HCT116 (cell line): ENCODE results near the gene ZBED2.

ENCODE experiments used
- POLR2A ChIP-seq: IDR thresholded peaks from 2 replicates; pipeline ENCODE4 v1.7.0; 2011; ENCODE audit warnings: borderline replicate concordance; ENCODE audit not compliant: insufficient read depth, insufficient read length; ENCODE audit errors: extremely low read depth
- SRF ChIP-seq: IDR thresholded peaks from 2 replicates; pipeline ENCODE4 v1.6.1; 2012; ENCODE audit warnings: low read depth
- YY1 ChIP-seq: IDR thresholded peaks from 2 replicates; pipeline ENCODE4 v1.6.1; 2011; ENCODE audit warnings: low read length, low read depth, moderate library complexity, mild to moderate bottlenecking; ENCODE audit not compliant: insufficient replicate concordance; ENCODE audit errors: extremely low read depth
- TF ChIP-seq, protein P1 (sequence below), 3 experiments: fragments of 200-600 bp in 1 of 3; sonication (generic) in 1 of 3; IDR thresholded peaks in 2 of 3; conservative IDR thresholded peaks in 1 of 3; 2 replicates each; pipeline ENCODE4 v1.5.1; 2012 to 2017; ENCODE audit warnings: low read depth in 2 of 3, low read length in 2 of 3, antibody characterized with exemption in 1 of 3, borderline replicate concordance in 1 of 3, control low read depth in 1 of 3, mild to moderate bottlenecking in 1 of 3, mixed read lengths in 1 of 3, mixed run types in 1 of 3, moderate library complexity in 1 of 3; ENCODE audit not compliant: insufficient read depth in 1 of 3
- TF ChIP-seq, protein P2 (sequence below): IDR thresholded peaks from 2 replicates; pipeline ENCODE4 v1.6.1; 2012

DNA sequence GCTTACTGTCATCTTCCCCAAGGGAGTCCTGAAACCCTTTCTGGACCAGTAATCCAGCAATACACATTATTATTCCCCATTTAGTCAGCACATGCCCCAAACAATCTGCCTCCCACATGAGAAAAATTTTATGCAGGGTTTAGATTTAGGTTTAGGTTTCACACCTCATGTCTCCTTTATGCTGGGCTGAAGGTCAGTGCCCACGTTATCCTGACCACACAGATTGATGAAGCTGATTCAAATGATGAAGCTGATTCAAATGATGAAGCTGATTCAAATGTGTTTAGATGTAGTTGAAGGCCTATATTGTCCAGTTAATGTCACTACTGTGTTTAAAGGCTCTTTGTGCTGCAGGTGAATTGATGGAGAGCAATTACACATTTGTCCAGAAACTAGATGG lies 18.1 kb upstream of the ZBED2 start:
- TF ChIP-seq, protein P1, sequence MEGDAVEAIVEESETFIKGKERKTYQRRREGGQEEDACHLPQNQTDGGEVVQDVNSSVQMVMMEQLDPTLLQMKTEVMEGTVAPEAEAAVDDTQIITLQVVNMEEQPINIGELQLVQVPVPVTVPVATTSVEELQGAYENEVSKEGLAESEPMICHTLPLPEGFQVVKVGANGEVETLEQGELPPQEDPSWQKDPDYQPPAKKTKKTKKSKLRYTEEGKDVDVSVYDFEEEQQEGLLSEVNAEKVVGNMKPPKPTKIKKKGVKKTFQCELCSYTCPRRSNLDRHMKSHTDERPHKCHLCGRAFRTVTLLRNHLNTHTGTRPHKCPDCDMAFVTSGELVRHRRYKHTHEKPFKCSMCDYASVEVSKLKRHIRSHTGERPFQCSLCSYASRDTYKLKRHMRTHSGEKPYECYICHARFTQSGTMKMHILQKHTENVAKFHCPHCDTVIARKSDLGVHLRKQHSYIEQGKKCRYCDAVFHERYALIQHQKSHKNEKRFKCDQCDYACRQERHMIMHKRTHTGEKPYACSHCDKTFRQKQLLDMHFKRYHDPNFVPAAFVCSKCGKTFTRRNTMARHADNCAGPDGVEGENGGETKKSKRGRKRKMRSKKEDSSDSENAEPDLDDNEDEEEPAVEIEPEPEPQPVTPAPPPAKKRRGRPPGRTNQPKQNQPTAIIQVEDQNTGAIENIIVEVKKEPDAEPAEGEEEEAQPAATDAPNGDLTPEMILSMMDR (IDR thresholded peaks at IDR 0.05 in 2 of 3, conservative IDR thresholded peaks at IDR 0.05 in 1 of 3; ENCODE audit: borderline replicate concordance in 1 of 3, insufficient read depth in 1 of 3, low read depth in 2 of 3, low read length in 2 of 3), result no peak
- TF ChIP-seq POLR2A, result no peak
- no peak for TF ChIP-seq SRF
- TF ChIP-seq, protein P2, sequence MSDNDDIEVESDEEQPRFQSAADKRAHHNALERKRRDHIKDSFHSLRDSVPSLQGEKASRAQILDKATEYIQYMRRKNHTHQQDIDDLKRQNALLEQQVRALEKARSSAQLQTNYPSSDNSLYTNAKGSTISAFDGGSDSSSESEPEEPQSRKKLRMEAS, result no peak
- no peak for TF ChIP-seq YY1
